GM23248 (cell line): ENCODE data around the gene PRCP. TPM values are rescaled to one million over a fixed set of nuclear protein-coding genes. Genes with fewer than 3 reads are reported as not detected.

Experiments
- DNase-seq: peaks from one replicate; pipeline ENCODE4 v3.0.0-alpha.2; 2015
- H2AFZ ChIP-seq: fragments of 200-600 bp; sonication (generic); 2 replicates; pipeline ENCODE4 v1.6.1; 2016; ENCODE audit warnings: antibody characterized with exemption
- H3F3A ChIP-seq: fragments of 200-600 bp; sonication (generic); 2 replicates; pipeline ENCODE4 v1.6.1; 2016; ENCODE audit warnings: mild to moderate bottlenecking, antibody characterized with exemption, mixed run types; ENCODE audit not compliant: insufficient read depth
- H3K27ac ChIP-seq: fragments of 200-600 bp; sonication (generic); 2 replicates; pipeline ENCODE4 v1.5.1; 2016; ENCODE audit warnings: mild to moderate bottlenecking
- H3K27me3 ChIP-seq: fragments of 200-600 bp; sonication (generic); replicated peaks from 2 replicates; pipeline ENCODE4 v1.6.1; 2016; ENCODE audit warnings: mild to moderate bottlenecking; ENCODE audit not compliant: insufficient read depth
- H3K36me3 ChIP-seq: fragments of 200-600 bp; sonication (generic); 2 replicates; pipeline ENCODE4 v1.6.1; 2016; ENCODE audit warnings: low read depth, mild to moderate bottlenecking
- H3K4me1 ChIP-seq: fragments of 200-600 bp; sonication (generic); 2 replicates; pipeline ENCODE4 v1.6.1; 2016; ENCODE audit warnings: mild to moderate bottlenecking; ENCODE audit not compliant: insufficient read depth
- H3K4me2 ChIP-seq: fragments of 200-600 bp; sonication (generic); one replicate; pipeline ENCODE4 v1.6.1; 2016; ENCODE audit warnings: mild to moderate bottlenecking; ENCODE audit not compliant: unreplicated experiment
- H3K4me3 ChIP-seq: fragments of 200-600 bp; sonication (generic); 2 replicates; pipeline ENCODE4 v1.5.1; 2016; ENCODE audit warnings: mild to moderate bottlenecking
- H3K79me2 ChIP-seq: fragments of 200-600 bp; sonication (generic); 2 replicates; pipeline ENCODE4 v1.6.1; 2016; ENCODE audit warnings: mild to moderate bottlenecking; ENCODE audit not compliant: insufficient read depth
- H3K9ac ChIP-seq: fragments of 200-600 bp; sonication (generic); 2 replicates; pipeline ENCODE4 v1.6.1; 2016; ENCODE audit warnings: mild to moderate bottlenecking
- H3K9me2 ChIP-seq: fragments of 200-600 bp; sonication (generic); 2 replicates; pipeline ENCODE4 v1.6.1; 2016; ENCODE audit warnings: mixed run types, mild to moderate bottlenecking, moderate library complexity; ENCODE audit not compliant: insufficient read depth
- H3K9me3 ChIP-seq: fragments of 200-600 bp; sonication (generic); one replicate; pipeline ENCODE4 v1.6.1; 2017; ENCODE audit warnings: low read depth
- H4K20me1 ChIP-seq: fragments of 200-600 bp; sonication (generic); 2 replicates; pipeline ENCODE4 v1.6.0; 2016; ENCODE audit not compliant: insufficient read depth
- EZH2 ChIP-seq: fragments of 200-600 bp; sonication (generic); IDR thresholded peaks from 2 replicates; pipeline ENCODE4 v1.6.1; 2018; ENCODE audit warnings: antibody characterized with exemption, mild to moderate bottlenecking; ENCODE audit not compliant: insufficient read depth, poor library complexity, severe bottlenecking
- EZH2phosphoT487 ChIP-seq: fragments of 200-600 bp; sonication (generic); IDR thresholded peaks from 2 replicates; pipeline ENCODE4 v1.6.1; 2018; ENCODE audit warnings: antibody characterized with exemption, moderate library complexity, mild to moderate bottlenecking, low read depth; ENCODE audit not compliant: insufficient read depth
- WGBS, 2 experiments: methylation state at CpG; one replicate each; pipeline ENCODE4 v1.1.6; 2015 to 2017; ENCODE audit warnings: low lambda C conversion rate in 2 of 2, low coverage in 1 of 2; ENCODE audit errors: missing lambda C conversion rate in 2 of 2; 5-methylcytosine and 5-hydroxymethylcytosine counted together
- in situ Hi-C: fragments of 300-500 bp; cut with MboI; formaldehyde crosslinking; loops from 2 replicates; pipeline ENCODE4 v1.15.0; 2020
- polyA plus RNA-seq: library from polyadenylated mRNA; unstranded; fragments of >200 nt; fragmentation: Nextera tagmentation; extraction: Ambion mirVana; gene quantifications from 2 replicates; pipeline ENCODE4 v1.2.1, GENCODE V29; 2016
- total RNA-seq: library from RNA; depleted of rRNA; stranded (reverse); fragments of >200 nt; shearing (Covaris generic); gene quantifications from 2 replicates; pipeline ENCODE4 v1.2.3, GENCODE V29; 2014

PRCP gene
- total and polyA plus RNA-seq, 2 experiments from 2014 or later, result 84.1 to 85.7 TPM

GRCh38 chr11:82859750-82860149 lies 40.5 kb downstream of the PRCP start:
- peak overlapping the region; percentile 69 for H3K4me2 ChIP-seq
- no peaks in the 10 kb centered on the region for H3K9me2 ChIP-seq
- peaks cover 39% of the 10 kb centered on the region for H3K4me1 ChIP-seq
- no peak overlapping the region for H3K27ac ChIP-seq
- no peaks in the 10 kb centered on the region for H3K79me2 ChIP-seq
- WGBS, 2 experiments, result 48 to 53% methylated on average over 2 of the region's 2 CpGs
- in situ Hi-C loops, result loop anchor here (10.0 to 25.0 kb wide), 2 partner anchors 135 to 953 kb away; no protein-coding TSS in a partner anchor
- H4K20me1 ChIP-seq, result no peaks in the 10 kb centered on the region
- H3K27me3 ChIP-seq, result no peaks in the 10 kb centered on the region
- H3K36me3 ChIP-seq, result no peaks in the 10 kb centered on the region
- H3F3A ChIP-seq, result peaks cover 29% of the 10 kb centered on the region
- no peak for TF ChIP-seq EZH2
- TF ChIP-seq EZH2phosphoT487, result no peak
- H2AFZ ChIP-seq, result 0 out of 2 replicates have a peak overlapping the region, but pooled peaks have one; percentile 27
- no peak overlapping the region for H3K9ac ChIP-seq
- no peaks in the 10 kb centered on the region for H3K9me3 ChIP-seq
- DNase-seq, result peak; percentile 22
- no peak overlapping the region for H3K4me3 ChIP-seq

- Histone ChIP-seq H3K36me3 (no peaks in the 10 kb centered on the region), H3F3A (peaks cover 40% of the 10 kb centered on the region), H3K4me2 (peak overlapping the region; percentile 69), H2AFZ (peak overlapping the region; percentile 74), H3K79me2 (no peaks in the 10 kb centered on the region), H3K4me1 (peaks cover 43% of the 10 kb centered on the region), H3K9me2 (no peaks in the 10 kb centered on the region), H3K9me3 (no peaks in the 10 kb centered on the region), H3K27ac (peak overlapping the region; percentile 69), H3K9ac (peak overlapping the region; percentile 55), H3K4me3 (peak overlapping the region; percentile 56), H3K27me3 (no peaks in the 10 kb centered on the region), H4K20me1 (no peaks in the 10 kb centered on the region)
- WGBS, 2 experiments, result 0% methylated on average over 1 of the region's 1 CpG
- DNase-seq, result peak; percentile 56
- no peak for TF ChIP-seq EZH2phosphoT487
- no peak for TF ChIP-seq EZH2
- in situ Hi-C loops, result loop anchor here (25.0 kb wide), 1 partner anchor 954 kb away; no protein-coding TSS in a partner anchor
Observed at GRCh38 chr11:82858556-82859091, 41.6 kb downstream of the PRCP start.

GRCh38 chr11:82858133-82858532 lies 42.1 kb downstream of the PRCP start:
- no peaks in the 10 kb centered on the region for H3K9me3 ChIP-seq
- TF ChIP-seq EZH2phosphoT487 (no peak), EZH2 (no peak)
- H4K20me1 ChIP-seq, result no peaks in the 10 kb centered on the region
- H3K4me2 ChIP-seq, result peak overlapping the region; percentile 69
- peak overlapping the region; percentile 74 for H2AFZ ChIP-seq
- H3K4me1 ChIP-seq, result peaks cover 45% of the 10 kb centered on the region
- peak overlapping the region; percentile 56 for H3K4me3 ChIP-seq
- H3K27me3 ChIP-seq, result no peaks in the 10 kb centered on the region
- H3K27ac ChIP-seq, result peak overlapping the region; percentile 69
- no peaks in the 10 kb centered on the region for H3K36me3 ChIP-seq
- H3K9ac ChIP-seq, result peak overlapping the region; percentile 55
- WGBS, 2 experiments, result 39 to 40% methylated on average over 2 of the region's 2 CpGs
- no peak for DNase-seq
- H3K9me2 ChIP-seq, result no peaks in the 10 kb centered on the region
- in situ Hi-C loops, result loop anchor here (25.0 kb wide), 1 partner anchor 954 kb away; no protein-coding TSS in a partner anchor
- no peaks in the 10 kb centered on the region for H3K79me2 ChIP-seq
- H3F3A ChIP-seq, result peaks cover 45% of the 10 kb centered on the region

- H3K9ac ChIP-seq, result no peak overlapping the region
- H3K79me2 ChIP-seq, result no peaks in the 10 kb centered on the region
- H3K36me3 ChIP-seq, result no peaks in the 10 kb centered on the region
- TF ChIP-seq EZH2phosphoT487 (no peak), EZH2 (no peak)
- in situ Hi-C loops, result loop anchor here (25.0 kb wide), 1 partner anchor 955 kb away; no protein-coding TSS in a partner anchor
- H3K9me3 ChIP-seq, result no peaks in the 10 kb centered on the region
- H2AFZ ChIP-seq, result no peak overlapping the region
- peaks cover 45% of the 10 kb centered on the region for H3K4me1 ChIP-seq
- no peak overlapping the region for H3K4me3 ChIP-seq
- H3K4me2 ChIP-seq, result no peak overlapping the region
- DNase-seq, result no peak
- H3F3A ChIP-seq, result peaks cover 47% of the 10 kb centered on the region
- H3K27ac ChIP-seq, result no peak overlapping the region
- H3K9me2 ChIP-seq, result no peaks in the 10 kb centered on the region
- 97 to 100% methylated on average over 2 of the region's 2 CpGs for WGBS, 2 experiments
- H4K20me1 ChIP-seq, result no peaks in the 10 kb centered on the region
- H3K27me3 ChIP-seq, result no peaks in the 10 kb centered on the region
Observed at GRCh38 chr11:82857145-82857544, 43.1 kb downstream of the PRCP start.
